ENCODE measurements around the gene EML4.

Gene EML4

GRCh38 chr2:42245396-42245795 is 76.2 kb downstream of the EML4 start:
- no peaks in the 10 kb centered on the region for H3K27me3 ChIP-seq (ENCODE audit: control insufficient read depth, insufficient read depth, low read length)
- no peak overlapping the region for H3K27ac ChIP-seq (ENCODE audit: low read depth, low read length)
- no peaks in the 10 kb centered on the region; the same call in 1 of the 2 replicates for H3K4me1 ChIP-seq (ENCODE audit: control insufficient read depth, insufficient read depth, low read length)
- no peak overlapping the region for H3K9ac ChIP-seq (ENCODE audit: low read depth, low read length)
- H3K36me3 ChIP-seq (ENCODE audit: control insufficient read depth, insufficient read depth, low read length): peaks cover 28% of the 10 kb centered on the region
- no peak overlapping the region for H3K4me3 ChIP-seq (ENCODE audit: low read depth, low read length)
- no peaks in the 10 kb centered on the region for H3K9me3 ChIP-seq (ENCODE audit: control insufficient read depth, insufficient read depth, low read length)

DNA sequence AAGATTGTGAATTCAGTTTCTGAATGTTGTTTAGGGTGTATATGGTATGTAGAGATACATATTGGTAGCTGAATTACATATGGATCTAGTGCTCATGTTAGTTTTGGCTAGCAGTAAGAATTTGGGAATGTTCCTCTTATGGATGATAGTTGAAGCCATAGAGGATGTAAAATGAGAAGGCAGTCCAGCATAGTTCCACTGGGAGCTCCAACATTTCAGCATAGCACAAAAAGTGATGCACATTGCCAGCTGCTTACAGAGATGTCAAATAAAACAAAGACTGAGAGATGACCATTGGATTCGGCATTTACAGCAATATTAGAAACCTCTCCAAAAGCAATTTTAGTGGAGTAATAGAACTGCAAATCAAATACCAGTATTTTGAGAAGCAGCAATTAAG is 77.4 kb downstream of the EML4 start:
- Histone ChIP-seq H3K36me3 (ENCODE audit: control insufficient read depth, insufficient read depth, low read length) (peaks cover 28% of the 10 kb centered on the region), H3K4me1 (ENCODE audit: control insufficient read depth, insufficient read depth, low read length) (no peaks in the 10 kb centered on the region), H3K9me3 (ENCODE audit: control insufficient read depth, insufficient read depth, low read length) (no peaks in the 10 kb centered on the region), H3K4me3 (ENCODE audit: low read depth, low read length) (no peak overlapping the region), H3K9ac (ENCODE audit: low read depth, low read length) (no peak overlapping the region), H3K27ac (ENCODE audit: low read depth, low read length) (no peak overlapping the region), H3K27me3 (ENCODE audit: control insufficient read depth, insufficient read depth, low read length) (no peaks in the 10 kb centered on the region)

- H3K4me1 ChIP-seq (ENCODE audit: control insufficient read depth, insufficient read depth, low read length): peaks cover 3% of the 10 kb centered on the region; the same call in 1 of the 2 replicates
- H3K9ac ChIP-seq (ENCODE audit: low read depth, low read length): no peak overlapping the region
- H3K27ac ChIP-seq (ENCODE audit: low read depth, low read length): no peak overlapping the region
- no peak overlapping the region for H3K4me3 ChIP-seq (ENCODE audit: low read depth, low read length)
- no peaks in the 10 kb centered on the region for H3K27me3 ChIP-seq (ENCODE audit: control insufficient read depth, insufficient read depth, low read length)
- H3K36me3 ChIP-seq (ENCODE audit: control insufficient read depth, insufficient read depth, low read length): peaks cover 28% of the 10 kb centered on the region
- no peaks in the 10 kb centered on the region for H3K9me3 ChIP-seq (ENCODE audit: control insufficient read depth, insufficient read depth, low read length)
Observed at GRCh38 chr2:42248846-42249245, 79.7 kb downstream of the EML4 start.

- Histone ChIP-seq H3K4me3 (ENCODE audit: low read depth, low read length) (no peak overlapping the region), H3K4me1 (ENCODE audit: control insufficient read depth, insufficient read depth, low read length) (peaks cover 3% of the 10 kb centered on the region; the same call in 1 of the 2 replicates), H3K9me3 (ENCODE audit: control insufficient read depth, insufficient read depth, low read length) (no peaks in the 10 kb centered on the region), H3K27ac (ENCODE audit: low read depth, low read length) (no peak overlapping the region), H3K9ac (ENCODE audit: low read depth, low read length) (no peak overlapping the region), H3K36me3 (ENCODE audit: control insufficient read depth, insufficient read depth, low read length) (peaks cover 28% of the 10 kb centered on the region), H3K27me3 (ENCODE audit: control insufficient read depth, insufficient read depth, low read length) (no peaks in the 10 kb centered on the region)
Observed at GRCh38 chr2:42249284-42249683, 80.1 kb downstream of the EML4 start.

- Histone ChIP-seq H3K4me3 (ENCODE audit: low read depth, low read length) (no peak overlapping the region), H3K9me3 (ENCODE audit: control insufficient read depth, insufficient read depth, low read length) (no peaks in the 10 kb centered on the region), H3K4me1 (ENCODE audit: control insufficient read depth, insufficient read depth, low read length) (peaks cover 3% of the 10 kb centered on the region; the same call in 1 of the 2 replicates), H3K27me3 (ENCODE audit: control insufficient read depth, insufficient read depth, low read length) (no peaks in the 10 kb centered on the region), H3K9ac (ENCODE audit: low read depth, low read length) (no peak overlapping the region), H3K27ac (ENCODE audit: low read depth, low read length) (no peak overlapping the region), H3K36me3 (ENCODE audit: control insufficient read depth, insufficient read depth, low read length) (peaks cover 28% of the 10 kb centered on the region)
Observed at GRCh38 chr2:42249887-42250286, 80.7 kb downstream of the EML4 start.

- H3K27me3 ChIP-seq (ENCODE audit: control insufficient read depth, insufficient read depth, low read length): no peaks in the 10 kb centered on the region
- no peaks in the 10 kb centered on the region for H3K9me3 ChIP-seq (ENCODE audit: control insufficient read depth, insufficient read depth, low read length)
- H3K9ac ChIP-seq (ENCODE audit: low read depth, low read length): no peak overlapping the region
- H3K36me3 ChIP-seq (ENCODE audit: control insufficient read depth, insufficient read depth, low read length): peaks cover 22% of the 10 kb centered on the region
- H3K27ac ChIP-seq (ENCODE audit: low read depth, low read length): no peak overlapping the region
- peaks cover 3% of the 10 kb centered on the region; the same call in 1 of the 2 replicates for H3K4me1 ChIP-seq (ENCODE audit: control insufficient read depth, insufficient read depth, low read length)
- H3K4me3 ChIP-seq (ENCODE audit: low read depth, low read length): no peak overlapping the region
Observed at GRCh38 chr2:42250925-42251324, 81.8 kb downstream of the EML4 start.

DNA sequence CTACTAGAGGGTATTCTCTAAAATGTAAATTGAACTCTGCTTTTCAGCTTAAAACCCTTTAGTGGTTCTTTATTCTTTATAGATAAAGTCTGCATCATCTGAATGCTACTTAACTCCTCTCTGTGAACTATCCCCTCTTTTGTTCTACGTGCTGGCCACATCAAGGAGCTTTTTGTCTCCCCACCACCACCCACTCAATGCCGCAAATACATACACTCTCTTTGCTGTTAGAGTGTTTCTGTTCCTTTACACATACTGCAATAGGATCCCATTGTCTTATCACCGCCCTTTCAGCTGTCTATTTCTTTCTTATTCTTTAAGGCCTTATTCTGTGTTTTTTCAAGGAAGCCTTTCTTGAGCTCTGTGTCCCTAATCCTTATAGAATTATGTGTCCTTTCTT is 83.3 kb downstream of the EML4 start:
- Histone ChIP-seq H3K9me3 (ENCODE audit: control insufficient read depth, insufficient read depth, low read length) (no peaks in the 10 kb centered on the region), H3K27ac (ENCODE audit: low read depth, low read length) (no peak overlapping the region), H3K4me3 (ENCODE audit: low read depth, low read length) (no peak overlapping the region), H3K27me3 (ENCODE audit: control insufficient read depth, insufficient read depth, low read length) (no peaks in the 10 kb centered on the region), H3K9ac (ENCODE audit: low read depth, low read length) (no peak overlapping the region), H3K36me3 (ENCODE audit: control insufficient read depth, insufficient read depth, low read length) (peaks cover 11% of the 10 kb centered on the region), H3K4me1 (ENCODE audit: control insufficient read depth, insufficient read depth, low read length) (peaks cover 3% of the 10 kb centered on the region; the same call in 1 of the 2 replicates)

GRCh38 chr2:42254186-42254895 is 85.2 kb downstream of the EML4 start:
- H3K36me3 ChIP-seq (ENCODE audit: control insufficient read depth, insufficient read depth, low read length): peaks cover 13% of the 10 kb centered on the region
- H3K4me3 ChIP-seq (ENCODE audit: low read depth, low read length): no peak overlapping the region
- no peak overlapping the region for H3K27ac ChIP-seq (ENCODE audit: low read depth, low read length)
- no peak overlapping the region for H3K9ac ChIP-seq (ENCODE audit: low read depth, low read length)
- no peaks in the 10 kb centered on the region for H3K27me3 ChIP-seq (ENCODE audit: control insufficient read depth, insufficient read depth, low read length)
- H3K9me3 ChIP-seq (ENCODE audit: control insufficient read depth, insufficient read depth, low read length): no peaks in the 10 kb centered on the region
- peaks cover 3% of the 10 kb centered on the region; the same call in 1 of the 2 replicates for H3K4me1 ChIP-seq (ENCODE audit: control insufficient read depth, insufficient read depth, low read length)

- H3K36me3 ChIP-seq (ENCODE audit: control insufficient read depth, insufficient read depth, low read length): peaks cover 19% of the 10 kb centered on the region
- no peaks in the 10 kb centered on the region for H3K27me3 ChIP-seq (ENCODE audit: control insufficient read depth, insufficient read depth, low read length)
- no peaks in the 10 kb centered on the region for H3K9me3 ChIP-seq (ENCODE audit: control insufficient read depth, insufficient read depth, low read length)
- no peak overlapping the region for H3K9ac ChIP-seq (ENCODE audit: low read depth, low read length)
- no peak overlapping the region for H3K4me3 ChIP-seq (ENCODE audit: low read depth, low read length)
- H3K27ac ChIP-seq (ENCODE audit: low read depth, low read length): no peak overlapping the region
- peaks cover 3% of the 10 kb centered on the region; the same call in 1 of the 2 replicates for H3K4me1 ChIP-seq (ENCODE audit: control insufficient read depth, insufficient read depth, low read length)
Observed at GRCh38 chr2:42256505-42256904, 87.4 kb downstream of the EML4 start.

DNA sequence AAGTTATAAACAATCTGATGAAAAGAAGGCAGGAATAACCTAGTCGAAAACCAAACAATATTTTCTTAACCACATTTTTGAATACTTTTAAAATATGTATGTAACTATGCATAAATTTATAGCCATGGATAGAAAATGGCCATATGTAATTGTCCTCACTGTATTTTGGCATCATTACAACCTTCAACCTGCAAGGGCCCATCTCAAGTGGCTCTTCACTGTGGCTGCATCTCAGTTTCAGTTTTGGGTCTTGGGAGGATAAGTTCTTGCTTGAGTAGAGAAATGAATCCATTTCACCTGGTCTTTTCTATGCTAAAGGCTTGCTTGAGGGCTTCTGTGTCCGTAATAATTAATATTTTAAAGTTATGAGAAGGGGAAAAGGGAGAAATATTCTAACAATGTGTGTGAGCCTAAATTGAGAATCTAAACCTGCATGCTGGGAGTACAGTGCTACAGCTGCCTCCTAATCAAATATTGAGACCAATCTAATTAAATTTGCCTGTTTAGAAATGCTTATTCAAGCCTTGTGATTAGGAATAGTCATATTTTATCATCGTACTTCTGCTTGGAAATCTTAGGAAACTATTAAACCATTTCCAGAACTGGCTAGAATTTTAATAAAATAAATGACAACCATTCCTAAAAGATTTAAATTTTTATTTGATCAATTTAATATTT is 92.5 kb downstream of the EML4 start:
- no peak overlapping the region for H3K27ac ChIP-seq (ENCODE audit: low read depth, low read length)

DNA sequence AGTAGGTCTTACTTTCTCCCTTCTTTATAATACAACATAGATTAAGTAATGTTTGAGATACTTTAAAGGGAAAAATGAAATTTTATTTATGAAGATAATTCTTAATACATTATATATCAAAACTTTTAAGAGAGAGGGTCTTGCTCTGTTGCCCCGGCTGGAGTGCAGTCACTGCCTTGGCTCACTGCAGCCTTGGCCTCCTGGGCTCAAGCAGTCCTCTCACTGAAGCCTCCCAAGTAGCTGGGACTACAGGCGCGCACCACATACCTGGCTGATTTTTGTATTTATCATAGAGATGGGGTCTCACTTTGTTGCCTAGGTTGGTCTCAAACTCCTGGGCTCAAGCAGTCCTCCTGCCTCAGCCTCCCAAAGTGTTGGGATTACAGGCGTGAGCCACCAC is 97.1 kb downstream of the EML4 start:
- no peak overlapping the region for H3K4me3 ChIP-seq (ENCODE audit: low read depth, low read length)
- H3K9me3 ChIP-seq (ENCODE audit: control insufficient read depth, insufficient read depth, low read length): no peaks in the 10 kb centered on the region
- no peak overlapping the region for H3K9ac ChIP-seq (ENCODE audit: low read depth, low read length)
- H3K4me1 ChIP-seq (ENCODE audit: control insufficient read depth, insufficient read depth, low read length): 0 out of 2 replicates have a peak, but pooled peaks cover 4% of the 10 kb centered on the region
- H3K36me3 ChIP-seq (ENCODE audit: control insufficient read depth, insufficient read depth, low read length): peaks cover 4% of the 10 kb centered on the region
- H3K27me3 ChIP-seq (ENCODE audit: control insufficient read depth, insufficient read depth, low read length): no peaks in the 10 kb centered on the region
- H3K27ac ChIP-seq (ENCODE audit: low read depth, low read length): no peak overlapping the region

More for the DNA sequence above, 92.5 kb downstream of the EML4 start:
- Histone ChIP-seq H3K36me3 (ENCODE audit: control insufficient read depth, insufficient read depth, low read length) (peaks cover 19% of the 10 kb centered on the region), H3K9ac (ENCODE audit: low read depth, low read length) (no peak overlapping the region), H3K4me1 (ENCODE audit: control insufficient read depth, insufficient read depth, low read length) (0 out of 2 replicates have a peak, but pooled peaks cover 4% of the 10 kb centered on the region), H3K9me3 (ENCODE audit: control insufficient read depth, insufficient read depth, low read length) (no peaks in the 10 kb centered on the region), H3K4me3 (ENCODE audit: low read depth, low read length) (no peak overlapping the region), H3K27me3 (ENCODE audit: control insufficient read depth, insufficient read depth, low read length) (no peaks in the 10 kb centered on the region)

Data from HUES48 (cell line).